Erythroblast (primary cell): ENCODE data around the gene CAMK4.

ENCODE experiments used
- GATA1 ChIP-seq: IDR thresholded peaks from 2 replicates; pipeline ENCODE4 v1.6.1; 2011; ENCODE audit warnings: low read depth, mild to moderate bottlenecking, control low read depth, low read length, moderate library complexity
- POLR2A ChIP-seq: IDR thresholded peaks from 2 replicates; pipeline ENCODE4 v1.6.1; 2011; ENCODE audit warnings: mild to moderate bottlenecking, low read length

- TF ChIP-seq POLR2A (no peak), GATA1 (no peak)
Observed at GRCh38 chr5:111242606-111243005, 18.4 kb downstream of the CAMK4 start.
